Subcutaneous abdominal adipose tissue (tissue), 5 donors: ENCODE results near the gene CELSR1.

Experiments used
- H3K27ac ChIP-seq: one replicate; pipeline ENCODE4 v1.7.0; 2013; ENCODE audit warnings: low read depth, mild to moderate bottlenecking, inconsistent platforms, low read length, moderate library complexity
- H3K27me3 ChIP-seq, 5 donors: one replicate each; pipeline ENCODE4 v1.7.0; 2013; ENCODE audit warnings: low read length in 5 of 5, inconsistent platforms in 1 of 5; ENCODE audit not compliant: control insufficient read depth in 5 of 5, insufficient read depth in 4 of 5
- H3K36me3 ChIP-seq, 5 donors: one replicate each; pipeline ENCODE4 v1.7.0; 2013; ENCODE audit warnings: low read length in 5 of 5; ENCODE audit not compliant: control insufficient read depth in 5 of 5, insufficient read depth in 5 of 5
- H3K4me1 ChIP-seq, 5 donors: one replicate each; pipeline ENCODE4 v1.7.0; 2013; ENCODE audit warnings: low read length in 5 of 5, mild to moderate bottlenecking in 3 of 5, moderate library complexity in 1 of 5; ENCODE audit not compliant: control insufficient read depth in 5 of 5, insufficient read depth in 5 of 5
- H3K4me3 ChIP-seq, 5 donors: one replicate each; pipeline ENCODE4 v1.7.0; 2013; ENCODE audit warnings: low read length in 5 of 5, low read depth in 1 of 5
- H3K9ac ChIP-seq, 5 donors: one replicate each; pipeline ENCODE4 v1.7.0; 2013; ENCODE audit warnings: low read length in 5 of 5, mild to moderate bottlenecking in 4 of 5, moderate library complexity in 3 of 5
- H3K9me3 ChIP-seq, 5 donors: one replicate each; pipeline ENCODE4 v1.7.0; 2013; ENCODE audit warnings: low read length in 5 of 5; ENCODE audit not compliant: control insufficient read depth in 5 of 5
- donor health status: healthy.
- donor health status: healthy.
- donor health status: healthy.
- donor health status: healthy.
- donor health status: healthy.

CELSR1 gene

GRCh38 chr22:46512683-46513082, 24.7 kb downstream of the CELSR1 start:
- Histone ChIP-seq H3K4me3 (no peak overlapping the region), H3K9me3 (no peaks in the 10 kb centered on the region), H3K27me3 (peaks cover 0 to 21% (median 10%) of the 10 kb centered on the region in 5 donors), H3K9ac (no peak overlapping the region), H3K4me1 (peaks cover 0 to 17% (median 2%) of the 10 kb centered on the region in 5 donors), H3K36me3 (no peaks in the 10 kb centered on the region), H3K27ac (no peak overlapping the region)

- Histone ChIP-seq H3K9ac (no peak overlapping the region), H3K4me3 (no peak overlapping the region), H3K9me3 (no peaks in the 10 kb centered on the region), H3K27ac (no peak overlapping the region), H3K27me3 (peaks cover 0 to 24% (median 15%) of the 10 kb centered on the region in 5 donors), H3K36me3 (no peaks in the 10 kb centered on the region), H3K4me1 (peaks cover 0 to 12% (median 2%) of the 10 kb centered on the region in 5 donors)
These were observed 25.4 kb downstream of the CELSR1 start for GRCh38 chr22:46512039-46512370.

GRCh38 chr22:46511151-46512038, 26.0 kb downstream of the CELSR1 start:
- Histone ChIP-seq H3K27me3 (peaks cover 0 to 26% (median 15%) of the 10 kb centered on the region in 5 donors), H3K27ac (no peak overlapping the region), H3K9me3 (no peaks in the 10 kb centered on the region), H3K4me3 (no peak overlapping the region), H3K36me3 (no peaks in the 10 kb centered on the region), H3K4me1 (peaks cover 0 to 7% (median 0%) of the 10 kb centered on the region in 5 donors), H3K9ac (no peak overlapping the region)

GRCh38 chr22:46509416-46510089, 27.9 kb downstream of the CELSR1 start:
- H3K9ac ChIP-seq: no peak overlapping the region
- H3K4me1 ChIP-seq: peaks cover 0 to 7% (median 0%) of the 10 kb centered on the region in 5 donors
- peaks cover 0 to 26% (median 15%) of the 10 kb centered on the region in 5 donors for H3K27me3 ChIP-seq
- H3K9me3 ChIP-seq: no peaks in the 10 kb centered on the region
- H3K4me3 ChIP-seq: no peak overlapping the region
- no peak overlapping the region for H3K27ac ChIP-seq
- no peaks in the 10 kb centered on the region for H3K36me3 ChIP-seq

GRCh38 chr22:46508491-46508999, 28.9 kb downstream of the CELSR1 start:
- Histone ChIP-seq H3K27ac (no peak overlapping the region), H3K36me3 (no peaks in the 10 kb centered on the region), H3K9me3 (no peaks in the 10 kb centered on the region), H3K4me1 (peaks cover 0 to 7% (median 0%) of the 10 kb centered on the region in 5 donors), H3K27me3 (peaks cover 0 to 21% (median 15%) of the 10 kb centered on the region in 5 donors), H3K4me3 (no peak overlapping the region), H3K9ac (no peak overlapping the region)

- Histone ChIP-seq H3K9me3 (no peaks in the 10 kb centered on the region), H3K27me3 (peaks cover 5 to 29% (median 17%) of the 10 kb centered on the region in 5 donors), H3K36me3 (no peaks in the 10 kb centered on the region), H3K4me3 (no peak overlapping the region), H3K4me1 (peaks cover 0 to 7% (median 0%) of the 10 kb centered on the region in 5 donors), H3K27ac (no peak overlapping the region), H3K9ac (no peak overlapping the region)
These were observed 29.7 kb downstream of the CELSR1 start for GRCh38 chr22:46507451-46508425.

- Histone ChIP-seq H3K27ac (no peak overlapping the region), H3K9ac (no peak overlapping the region), H3K4me1 (peaks cover 0 to 7% (median 0%) of the 10 kb centered on the region in 5 donors), H3K9me3 (no peaks in the 10 kb centered on the region), H3K36me3 (no peaks in the 10 kb centered on the region), H3K27me3 (peaks cover 7 to 38% (median 19%) of the 10 kb centered on the region in 5 donors), H3K4me3 (no peak overlapping the region)
These were observed 32.8 kb downstream of the CELSR1 start for GRCh38 chr22:46504584-46504983.

GRCh38 chr22:46502440-46503175, 34.8 kb downstream of the CELSR1 start:
- H3K9ac ChIP-seq: no peak overlapping the region
- peaks cover 9 to 26% (median 13%) of the 10 kb centered on the region in 5 donors for H3K27me3 ChIP-seq
- no peak overlapping the region for H3K4me3 ChIP-seq
- no peak overlapping the region for H3K27ac ChIP-seq
- no peaks in the 10 kb centered on the region for H3K9me3 ChIP-seq
- peaks cover 0 to 7% (median 0%) of the 10 kb centered on the region in 5 donors for H3K4me1 ChIP-seq
- no peaks in the 10 kb centered on the region for H3K36me3 ChIP-seq

- Histone ChIP-seq H3K4me3 (no peak overlapping the region), H3K9ac (no peak overlapping the region), H3K27ac (no peak overlapping the region)
These were observed 35.7 kb downstream of the CELSR1 start for GRCh38 chr22:46501701-46502100.

More at GRCh38 chr22:46501701-46502100, 35.7 kb downstream of the CELSR1 start:
- peaks cover 4 to 19% (median 11%) of the 10 kb centered on the region in 5 donors for H3K27me3 ChIP-seq
- H3K4me1 ChIP-seq: peaks cover 0 to 7% (median 0%) of the 10 kb centered on the region in 5 donors
- no peaks in the 10 kb centered on the region for H3K36me3 ChIP-seq
- no peaks in the 10 kb centered on the region for H3K9me3 ChIP-seq
